Left ventricle myocardium inferior (tissue), 1 donor: ENCODE results near the gene SIDT2. TPM values are rescaled to one million over a fixed set of nuclear protein-coding genes. Genes with fewer than 3 reads are reported as not detected.

Experiments used
- DNase-seq: peaks from one replicate; pipeline ENCODE4 v3.0.0-alpha.2; 2020
- H3K27ac ChIP-seq: fragments of 200-600 bp; replicated peaks from 2 replicates; pipeline ENCODE4 v1.8.0; 2021
- H3K27me3 ChIP-seq: fragments of 200-600 bp; 2 replicates; pipeline ENCODE4 v1.8.0; 2021; ENCODE audit warnings: low read depth
- H3K36me3 ChIP-seq: fragments of 200-600 bp; 2 replicates; pipeline ENCODE4 v1.8.0; 2021
- H3K4me1 ChIP-seq: fragments of 200-600 bp; 2 replicates; pipeline ENCODE4 v1.8.0; 2021
- H3K4me3 ChIP-seq: fragments of 200-600 bp; 2 replicates; pipeline ENCODE4 v1.8.0; 2021; ENCODE audit warnings: mild to moderate bottlenecking, moderate library complexity
- H3K9me3 ChIP-seq: fragments of 200-600 bp; replicated peaks from 2 replicates; pipeline ENCODE4 v1.8.0; 2021
- CTCF ChIP-seq: fragments of 200-600 bp; IDR thresholded peaks from 2 replicates; pipeline ENCODE4 v1.8.0; 2021; ENCODE audit warnings: antibody characterized with exemption, mild to moderate bottlenecking, borderline replicate concordance
- intact Hi-C: fragments of 100-400 bp; cut with micrococcal nuclease; formaldehyde crosslinking; loops from one replicate; pipeline ENCODE4 v1.11.0; 2022
- total RNA-seq: library from RNA; stranded (reverse); fragmentation: NEBNext Ultra II Directional; extraction: Animal tissue kit (Norgen Biotek cat#: 25700); gene quantifications from one replicate; pipeline ENCODE4 v1.2.1, GENCODE V29; 2021
- donor health status: DM: no; HTN: yes; CAD: no; lungs with severe emphysema.

Gene SIDT2
- total RNA-seq, 1 donor from 2014 or later, result 23.5 TPM

DNA sequence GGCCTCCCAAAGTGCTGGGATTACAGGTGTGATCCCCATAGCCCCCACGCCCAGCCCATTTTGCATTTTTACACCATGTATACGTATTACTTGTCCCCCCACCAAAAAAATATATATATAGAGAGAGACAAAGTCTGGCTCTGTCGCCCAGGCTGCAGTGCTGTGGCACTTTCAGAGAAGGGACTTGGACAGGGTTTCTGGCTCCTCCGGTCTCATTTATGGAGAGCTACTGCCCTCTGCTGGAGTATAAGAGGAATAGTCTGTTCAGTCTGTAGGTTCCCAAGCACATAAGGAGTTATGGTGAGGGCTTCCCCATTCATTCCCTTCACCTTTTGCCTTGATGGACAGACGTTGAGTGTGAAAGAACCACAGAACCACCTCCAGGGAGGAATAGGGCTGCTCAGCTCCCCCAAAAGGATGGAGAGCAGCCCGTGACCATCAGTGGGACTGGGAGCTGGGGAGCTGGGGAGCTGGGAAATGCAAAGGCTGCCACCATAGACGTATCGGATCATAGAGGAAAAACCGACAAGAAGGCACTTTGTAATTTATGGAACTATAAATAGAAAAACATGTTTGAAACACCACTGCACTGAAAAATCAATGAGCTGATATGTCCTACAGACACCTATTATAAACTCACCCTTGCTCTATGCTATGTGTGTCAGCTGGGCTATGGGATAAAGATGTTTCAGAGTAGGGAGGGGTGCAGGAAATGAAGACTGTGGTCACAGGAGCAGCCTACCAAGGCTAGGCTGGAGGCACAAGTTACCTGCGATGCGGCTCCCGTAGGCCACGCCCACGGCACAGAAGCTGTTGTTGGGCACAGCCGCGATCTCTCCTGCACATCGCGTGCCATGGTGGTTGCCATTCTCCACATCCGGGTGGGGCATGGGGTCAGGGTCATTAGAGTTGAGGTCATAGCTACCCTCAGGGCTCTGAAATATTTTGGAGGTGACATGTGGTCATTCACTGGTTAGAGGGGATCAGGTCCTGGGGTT, 48.1 kb downstream of the SIDT2 start:
- no peak overlapping the region for H3K4me3 ChIP-seq
- TF ChIP-seq CTCF, result peak; percentile 90
- H3K27ac ChIP-seq, result peak overlapping the region; percentile 32
- peaks cover 57% of the 10 kb centered on the region for H3K36me3 ChIP-seq
- DNase-seq, result no peak
- H3K9me3 ChIP-seq, result no peaks in the 10 kb centered on the region
- intact Hi-C loops, result loop anchor here (5.0 kb wide), 1 partner anchor 434 kb away; the partner anchor contains the start of gene APOA5
- H3K27me3 ChIP-seq, result no peaks in the 10 kb centered on the region
- peaks cover 40% of the 10 kb centered on the region for H3K4me1 ChIP-seq

- no peak for DNase-seq
- no peak for TF ChIP-seq CTCF
- H3K27ac ChIP-seq, result no peak overlapping the region
- intact Hi-C loops, result loop anchor here (5.0 kb wide), 1 partner anchor 436 kb away; the partner anchor contains the start of gene APOA5
- H3K9me3 ChIP-seq, result no peaks in the 10 kb centered on the region
- H3K36me3 ChIP-seq, result peaks cover 56% of the 10 kb centered on the region
- no peaks in the 10 kb centered on the region for H3K27me3 ChIP-seq
- H3K4me3 ChIP-seq, result no peak overlapping the region
- peaks cover 39% of the 10 kb centered on the region for H3K4me1 ChIP-seq
These were observed 49.5 kb downstream of the SIDT2 start for GRCh38 chr11:117228091-117228490.

- intact Hi-C loops, result loop anchor here (5.0 kb wide), 1 partner anchor 437 kb away; the partner anchor contains the start of gene APOA5
- Histone ChIP-seq H3K9me3 (no peaks in the 10 kb centered on the region), H3K27me3 (no peaks in the 10 kb centered on the region), H3K36me3 (peaks cover 47% of the 10 kb centered on the region), H3K4me3 (no peak overlapping the region), H3K27ac (no peak overlapping the region), H3K4me1 (peaks cover 50% of the 10 kb centered on the region)
- TF ChIP-seq CTCF, result no peak
- no peak for DNase-seq
These were observed 50.9 kb downstream of the SIDT2 start for GRCh38 chr11:117229411-117229810.

DNA sequence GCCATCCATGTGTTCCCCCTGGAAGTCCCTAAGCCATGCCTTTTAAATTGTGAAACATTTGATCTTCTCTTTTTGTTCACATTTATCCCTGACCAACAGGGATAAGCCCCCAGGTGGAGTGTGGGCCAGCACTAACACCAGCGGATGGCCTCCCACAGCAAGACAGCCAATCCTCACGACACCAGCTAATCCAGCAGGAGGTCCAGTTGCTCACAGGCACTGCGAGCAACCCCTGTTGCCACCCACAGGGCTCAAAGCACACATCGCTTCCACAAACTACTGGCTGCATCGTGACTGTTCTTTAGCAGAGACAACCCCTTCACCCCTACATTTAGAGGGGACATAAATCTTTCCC, 51.4 kb downstream of the SIDT2 start:
- no peak overlapping the region for H3K27ac ChIP-seq
- no peak overlapping the region for H3K4me3 ChIP-seq
- intact Hi-C loops, result loop anchor here (5.0 kb wide), 1 partner anchor 438 kb away; the partner anchor contains the start of gene APOA5
- H3K4me1 ChIP-seq, result peaks cover 51% of the 10 kb centered on the region
- no peaks in the 10 kb centered on the region for H3K9me3 ChIP-seq
- H3K27me3 ChIP-seq, result no peaks in the 10 kb centered on the region
- DNase-seq, result no peak
- peaks cover 47% of the 10 kb centered on the region for H3K36me3 ChIP-seq
- TF ChIP-seq CTCF, result no peak

DNA sequence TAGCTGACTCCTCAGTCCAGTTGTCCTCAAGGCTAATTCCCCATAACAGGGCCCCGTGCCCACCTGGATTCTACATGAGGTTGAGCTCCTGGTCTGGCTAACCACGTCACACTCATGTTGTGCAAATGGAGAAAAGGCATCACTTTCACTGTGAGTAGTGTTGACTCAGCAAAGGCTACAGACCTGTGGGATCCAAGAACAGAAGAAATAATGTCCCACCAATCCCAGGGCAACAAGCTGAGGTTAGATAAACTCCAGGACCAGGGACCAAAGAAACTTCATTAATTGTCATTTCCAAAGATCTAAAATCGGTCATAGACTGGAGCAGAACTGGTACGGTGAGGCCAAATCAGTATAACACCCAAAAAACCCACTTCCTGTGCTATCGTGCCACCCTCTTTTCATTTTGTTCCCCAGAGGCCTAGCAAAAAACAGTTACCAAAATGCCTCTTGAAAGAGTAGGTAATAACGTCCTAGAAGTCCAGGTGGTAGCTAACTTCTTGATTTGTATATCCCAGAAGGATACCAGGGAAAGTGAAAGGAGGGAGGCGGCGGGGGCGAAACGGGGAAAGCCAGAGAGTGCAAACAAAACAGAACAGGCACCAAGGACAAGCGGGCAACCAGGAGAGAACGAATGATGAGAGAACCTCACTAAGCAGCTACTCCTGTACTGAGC, 51.9 kb downstream of the SIDT2 start:
- Histone ChIP-seq H3K27me3 (no peaks in the 10 kb centered on the region), H3K36me3 (peaks cover 43% of the 10 kb centered on the region), H3K9me3 (no peaks in the 10 kb centered on the region), H3K27ac (no peak overlapping the region), H3K4me3 (peak overlapping the region; percentile 99), H3K4me1 (peaks cover 51% of the 10 kb centered on the region)
- intact Hi-C loops, result no loop called here
- TF ChIP-seq CTCF, result no peak
- DNase-seq, result no peak
